ENCODE measurements around the gene MEGF8. TPM values are rescaled to one million over a fixed set of nuclear protein-coding genes. Genes with fewer than 3 reads are reported as not detected.

Gene MEGF8
- total and polyA plus RNA-seq, 2 of the 13 experiments (the other 11 are each of a cell fraction or from before 2014, with no cell fraction given): 4.0 to 8.8 TPM

GRCh38 chr19:42281827-42282762, 43.3 kb upstream of the MEGF8 start (continued):
- TF ChIP-seq ARID5B (CRISPR knock-in tag; IDR thresholded peaks at IDR 0.05) (no peak), ZNF512B (CRISPR knock-in tag; IDR thresholded peaks at IDR 0.05; ENCODE audit: borderline replicate concordance) (no peak), ZSCAN12 (CRISPR knock-in tag; IDR thresholded peaks at IDR 0.05) (no peak), ZNF598 (CRISPR knock-in tag; IDR thresholded peaks at IDR 0.05; ENCODE audit: borderline replicate concordance) (0 out of 2 replicates have a peak, but pooled peaks have one; percentile 54), JDP2 (CRISPR knock-in tag; IDR thresholded peaks at IDR 0.05; ENCODE audit: borderline replicate concordance) (no peak), ZNF775 (CRISPR knock-in tag; IDR thresholded peaks at IDR 0.05; ENCODE audit: borderline replicate concordance) (no peak), ATM (IDR thresholded peaks at IDR 0.05; ENCODE audit: borderline replicate concordance) (no peak), ZNF230 (CRISPR knock-in tag; IDR thresholded peaks at IDR 0.05) (peak; percentile 54; the same call in 1 of the 2 replicates), ZNF780A (CRISPR knock-in tag; IDR thresholded peaks at IDR 0.05) (no peak), MAFK (conservative IDR thresholded peaks at IDR 0.05 in 1 of 2, IDR thresholded peaks at IDR 0.05 in 1 of 2; ENCODE audit: low read length in 2 of 2) (no peak), ZNF784 (CRISPR knock-in tag; IDR thresholded peaks at IDR 0.05; ENCODE audit: borderline replicate concordance) (no peak), ZFP90 (CRISPR knock-in tag; IDR thresholded peaks at IDR 0.05; ENCODE audit: borderline replicate concordance) (no peak), KLF9 (CRISPR knock-in tag; IDR thresholded peaks at IDR 0.05; ENCODE audit: low read depth) (no peak), FOSL2 (CRISPR knock-in tag; IDR thresholded peaks at IDR 0.05) (peak; percentile 95), TFAP4 (IDR thresholded peaks at IDR 0.05; ENCODE audit: borderline replicate concordance, low read depth) (peak; percentile 64; the same call in 1 of the 2 replicates), FOXA1 (IDR thresholded peaks at IDR 0.05) (no peak), FOXA1 (CRISPR knock-in tag; IDR thresholded peaks at IDR 0.05) (no peak), MTERF4 (CRISPR knock-in tag; IDR thresholded peaks at IDR 0.05) (no peak), TARDBP (CRISPR knock-in tag; IDR thresholded peaks at IDR 0.05) (0 out of 2 replicates have a peak, but pooled peaks have one; percentile 31), DR1 (CRISPR knock-in tag; IDR thresholded peaks at IDR 0.05) (no peak)
